Measurements from ENCODE around the gene KBTBD8.

The KBTBD8 gene

DNA sequence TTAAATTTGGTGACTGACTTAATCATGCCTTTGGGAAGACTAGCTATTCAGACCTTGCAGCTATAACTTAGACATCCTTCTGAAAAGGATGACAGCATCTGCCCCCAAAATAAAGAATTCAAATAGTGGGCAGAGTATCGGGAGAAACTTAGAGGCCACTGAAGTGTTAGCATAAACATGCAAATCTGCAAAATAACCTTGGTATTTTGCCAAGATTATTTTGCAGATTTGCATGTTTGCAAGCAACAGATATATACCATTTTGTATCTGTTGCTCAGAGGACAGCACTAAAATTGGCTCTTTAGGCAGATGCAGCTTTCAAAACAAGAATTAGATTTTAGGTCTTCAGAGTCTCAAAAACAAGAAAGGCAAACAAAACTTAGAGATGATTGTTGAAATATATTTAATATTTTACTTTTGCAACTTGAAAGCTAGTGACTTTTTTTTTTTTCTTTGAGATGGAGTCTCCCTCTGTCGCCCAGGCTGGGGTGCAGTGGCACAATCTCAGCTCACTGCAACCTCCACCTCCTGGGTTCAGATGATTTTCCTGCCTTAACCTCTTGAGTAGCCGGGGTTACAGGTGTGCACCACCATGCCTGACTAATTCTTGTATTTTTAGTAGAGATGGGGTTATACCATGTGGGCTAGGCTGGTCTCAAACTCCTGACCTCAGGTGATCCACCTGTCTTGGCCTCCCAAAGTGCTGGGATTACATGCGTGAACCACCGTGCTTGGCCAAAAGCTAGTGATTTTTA, 47.8 kb downstream of the KBTBD8 start:
- Histone ChIP-seq H3K27me3 (ENCODE audit: control insufficient read depth, insufficient read depth, low read length) (no peaks in the 10 kb centered on the region), H3K9me3 (ENCODE audit: control insufficient read depth, low read depth, low read length) (peaks cover 4% of the 10 kb centered on the region), H3K9ac (ENCODE audit: low read length) (no peak overlapping the region), H3K4me3 (ENCODE audit: low read length) (no peak overlapping the region), H3K4me1 (ENCODE audit: control insufficient read depth, low read depth, low read length) (peaks cover 4% of the 10 kb centered on the region), H3K36me3 (ENCODE audit: control insufficient read depth, low read depth, low read length) (no peaks in the 10 kb centered on the region), H3K27ac (ENCODE audit: low read length) (no peak overlapping the region)

DNA sequence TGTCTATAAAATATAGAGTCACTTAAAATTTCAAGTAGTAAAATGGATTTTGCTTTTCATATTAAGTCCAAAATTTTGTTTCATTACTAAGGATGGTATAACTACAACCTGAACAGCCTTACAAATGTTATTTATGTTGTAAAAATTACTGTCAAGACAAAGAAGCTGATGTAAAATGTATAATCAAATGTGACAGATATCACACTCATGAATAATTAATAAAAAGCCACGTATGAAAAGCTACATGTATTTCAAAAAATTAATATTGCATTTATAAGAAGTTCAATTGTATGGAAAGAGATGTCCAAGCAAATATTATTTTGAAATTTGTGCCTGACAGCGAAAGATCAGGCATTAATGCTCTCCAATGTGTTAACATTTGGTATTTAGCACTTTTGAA, 48.9 kb downstream of the KBTBD8 start:
- Histone ChIP-seq H3K4me1 (ENCODE audit: control insufficient read depth, low read depth, low read length) (peaks cover 4% of the 10 kb centered on the region), H3K4me3 (ENCODE audit: low read length) (no peak overlapping the region), H3K9ac (ENCODE audit: low read length) (no peak overlapping the region)

DNA sequence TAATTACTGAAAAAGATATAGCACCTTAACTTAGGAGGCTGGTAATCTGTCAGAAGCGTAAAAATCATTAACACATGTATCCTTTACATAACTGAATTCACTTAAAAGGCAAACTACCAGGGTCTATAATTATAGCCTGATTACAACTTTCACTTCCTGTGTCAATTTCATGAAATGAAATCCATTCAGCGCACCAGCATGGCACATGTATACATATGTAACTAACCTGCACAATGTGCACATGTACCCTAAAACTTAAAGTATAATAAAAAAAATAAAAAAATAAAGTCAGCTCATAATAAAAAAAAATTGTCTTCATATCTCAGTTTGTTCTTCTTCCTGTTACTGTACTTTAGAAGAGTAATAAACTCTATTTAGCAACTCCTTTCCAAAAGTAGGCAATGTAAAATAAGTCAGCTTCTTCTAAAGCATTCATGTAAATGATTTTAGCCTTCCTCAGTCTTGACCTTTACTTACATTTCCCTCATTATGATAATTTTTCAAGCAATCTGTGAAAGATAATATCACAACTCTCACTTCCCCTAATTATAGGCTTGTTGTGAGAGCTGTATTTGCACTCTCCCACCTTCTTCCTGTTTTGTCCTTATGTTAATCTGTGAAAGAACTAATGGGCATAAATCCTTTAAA, 50.1 kb downstream of the KBTBD8 start:
- H3K9ac ChIP-seq (ENCODE audit: low read length), result no peak overlapping the region
- peaks cover 4% of the 10 kb centered on the region for H3K4me1 ChIP-seq (ENCODE audit: control insufficient read depth, low read depth, low read length)
- H3K36me3 ChIP-seq (ENCODE audit: control insufficient read depth, low read depth, low read length), result no peaks in the 10 kb centered on the region
- no peaks in the 10 kb centered on the region for H3K27me3 ChIP-seq (ENCODE audit: control insufficient read depth, insufficient read depth, low read length)
- H3K4me3 ChIP-seq (ENCODE audit: low read length), result no peak overlapping the region
- no peak overlapping the region for H3K27ac ChIP-seq (ENCODE audit: low read length)
- peaks cover 4% of the 10 kb centered on the region for H3K9me3 ChIP-seq (ENCODE audit: control insufficient read depth, low read depth, low read length)

More for the DNA sequence above, 48.9 kb downstream of the KBTBD8 start:
- no peaks in the 10 kb centered on the region for H3K36me3 ChIP-seq (ENCODE audit: control insufficient read depth, low read depth, low read length)
- no peaks in the 10 kb centered on the region for H3K27me3 ChIP-seq (ENCODE audit: control insufficient read depth, insufficient read depth, low read length)
- no peak overlapping the region for H3K27ac ChIP-seq (ENCODE audit: low read length)
- H3K9me3 ChIP-seq (ENCODE audit: control insufficient read depth, low read depth, low read length), result peaks cover 4% of the 10 kb centered on the region

DNA sequence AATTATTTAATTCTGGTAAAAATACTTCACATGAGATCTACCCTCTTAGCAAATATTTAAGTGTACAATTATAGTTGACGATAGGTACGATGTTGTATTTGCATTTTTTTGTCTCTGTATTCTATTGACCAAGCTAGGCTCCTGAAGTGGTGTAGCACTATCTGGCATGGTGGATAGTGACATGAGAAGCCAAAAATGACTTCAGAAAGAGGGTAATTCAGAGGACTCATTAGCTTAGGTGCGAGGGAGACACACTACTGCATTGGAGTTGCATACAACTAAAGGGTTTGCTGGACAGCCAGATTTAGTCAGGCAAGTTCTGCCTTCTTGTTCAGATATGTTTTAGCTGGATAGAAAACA, 50.6 kb downstream of the KBTBD8 start:
- H3K36me3 ChIP-seq (ENCODE audit: control insufficient read depth, low read depth, low read length), result no peaks in the 10 kb centered on the region
- no peak overlapping the region for H3K4me3 ChIP-seq (ENCODE audit: low read length)
- H3K4me1 ChIP-seq (ENCODE audit: control insufficient read depth, low read depth, low read length), result peaks cover 4% of the 10 kb centered on the region
- no peaks in the 10 kb centered on the region for H3K27me3 ChIP-seq (ENCODE audit: control insufficient read depth, insufficient read depth, low read length)
- H3K9me3 ChIP-seq (ENCODE audit: control insufficient read depth, low read depth, low read length), result peaks cover 4% of the 10 kb centered on the region
- no peak overlapping the region for H3K9ac ChIP-seq (ENCODE audit: low read length)
- no peak overlapping the region for H3K27ac ChIP-seq (ENCODE audit: low read length)

DNA sequence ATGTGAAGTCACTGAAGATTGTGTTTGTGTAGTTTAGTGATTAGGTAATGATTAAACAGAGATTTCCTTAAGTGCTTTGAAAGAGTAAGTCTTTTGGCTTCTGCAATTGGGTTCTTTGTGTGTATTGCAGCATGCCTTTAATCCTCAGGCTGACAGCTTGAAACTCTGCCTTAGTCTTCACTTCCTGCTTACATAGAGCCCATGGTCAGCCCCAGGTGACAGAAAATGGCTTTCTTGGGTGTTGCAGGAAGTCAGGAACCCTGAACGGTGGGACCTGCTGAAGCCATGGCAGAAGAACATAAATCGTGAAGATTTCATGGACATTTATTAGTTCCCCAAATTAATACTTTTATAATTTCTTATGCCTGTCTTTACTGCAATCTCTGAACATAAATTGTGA, 61.3 kb downstream of the KBTBD8 start:
- no peak overlapping the region for H3K4me3 ChIP-seq (ENCODE audit: low read length)

More for the DNA sequence above, 61.3 kb downstream of the KBTBD8 start:
- Histone ChIP-seq H3K27ac (ENCODE audit: low read length) (no peak overlapping the region), H3K36me3 (ENCODE audit: control insufficient read depth, low read depth, low read length) (no peaks in the 10 kb centered on the region), H3K4me1 (ENCODE audit: control insufficient read depth, low read depth, low read length) (peaks cover 3% of the 10 kb centered on the region), H3K27me3 (ENCODE audit: control insufficient read depth, insufficient read depth, low read length) (no peaks in the 10 kb centered on the region), H3K9me3 (ENCODE audit: control insufficient read depth, low read depth, low read length) (peaks cover 9% of the 10 kb centered on the region), H3K9ac (ENCODE audit: low read length) (no peak overlapping the region)

All from iPS-18a (cell line).